ENCODE measurements around the gene MGRN1.

The MGRN1 gene

DNA sequence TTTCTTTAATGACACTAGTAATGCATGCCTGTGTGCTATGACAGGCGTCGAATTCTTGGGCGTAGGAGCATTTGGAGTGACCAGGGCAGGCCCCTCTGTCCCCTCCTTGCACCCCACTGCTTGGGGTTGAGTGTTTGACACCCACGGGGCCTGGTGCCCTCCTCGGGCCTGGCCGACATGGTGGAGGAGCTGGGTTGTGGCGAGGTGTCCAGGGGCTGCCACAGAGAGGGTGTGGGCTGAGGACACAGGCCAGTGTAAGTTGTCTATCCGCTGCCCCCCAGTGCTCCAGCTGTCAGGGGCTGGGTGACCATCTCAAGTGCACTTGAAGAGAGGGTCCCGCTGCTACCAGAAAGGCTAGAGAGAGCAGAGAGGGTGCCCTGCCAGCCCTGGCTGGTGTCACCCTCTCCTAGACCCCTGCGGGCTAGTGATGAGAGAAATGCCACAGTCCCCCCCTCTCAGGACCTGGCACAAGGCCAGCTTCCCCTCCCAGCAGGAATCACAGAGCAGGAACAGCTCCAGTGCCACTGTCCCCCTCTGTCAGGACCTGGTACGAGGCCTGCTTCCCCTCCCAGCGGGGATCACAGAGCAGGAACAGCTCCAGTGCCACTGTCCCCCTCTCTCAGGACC lies 30.5 kb downstream of the MGRN1 start:
- no peak for DNase-seq

- no peak for DNase-seq
Measured at GRCh38 chr16:4655801-4656200, 31.2 kb downstream of the MGRN1 start.

DNA sequence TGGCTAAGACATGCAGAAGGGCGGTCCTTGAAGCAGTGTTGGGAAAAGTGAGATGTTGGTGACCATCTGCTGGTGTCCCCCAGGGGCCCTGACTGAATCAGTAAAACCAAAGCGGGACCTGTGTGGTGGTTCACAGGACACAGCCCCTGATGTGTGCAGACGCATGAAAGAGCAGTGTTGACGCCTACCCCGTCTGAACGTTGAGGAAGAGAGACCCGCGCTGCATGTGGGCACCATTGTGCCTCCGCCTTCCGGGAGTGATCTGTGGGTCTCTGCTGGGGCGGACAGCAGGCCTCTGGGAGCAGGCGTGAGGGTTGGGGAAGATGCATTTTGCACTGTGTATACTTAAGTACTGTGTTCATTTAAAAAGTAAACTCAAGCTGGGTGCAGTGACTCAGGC lies 31.6 kb downstream of the MGRN1 start:
- DNase-seq: no peak

DNA sequence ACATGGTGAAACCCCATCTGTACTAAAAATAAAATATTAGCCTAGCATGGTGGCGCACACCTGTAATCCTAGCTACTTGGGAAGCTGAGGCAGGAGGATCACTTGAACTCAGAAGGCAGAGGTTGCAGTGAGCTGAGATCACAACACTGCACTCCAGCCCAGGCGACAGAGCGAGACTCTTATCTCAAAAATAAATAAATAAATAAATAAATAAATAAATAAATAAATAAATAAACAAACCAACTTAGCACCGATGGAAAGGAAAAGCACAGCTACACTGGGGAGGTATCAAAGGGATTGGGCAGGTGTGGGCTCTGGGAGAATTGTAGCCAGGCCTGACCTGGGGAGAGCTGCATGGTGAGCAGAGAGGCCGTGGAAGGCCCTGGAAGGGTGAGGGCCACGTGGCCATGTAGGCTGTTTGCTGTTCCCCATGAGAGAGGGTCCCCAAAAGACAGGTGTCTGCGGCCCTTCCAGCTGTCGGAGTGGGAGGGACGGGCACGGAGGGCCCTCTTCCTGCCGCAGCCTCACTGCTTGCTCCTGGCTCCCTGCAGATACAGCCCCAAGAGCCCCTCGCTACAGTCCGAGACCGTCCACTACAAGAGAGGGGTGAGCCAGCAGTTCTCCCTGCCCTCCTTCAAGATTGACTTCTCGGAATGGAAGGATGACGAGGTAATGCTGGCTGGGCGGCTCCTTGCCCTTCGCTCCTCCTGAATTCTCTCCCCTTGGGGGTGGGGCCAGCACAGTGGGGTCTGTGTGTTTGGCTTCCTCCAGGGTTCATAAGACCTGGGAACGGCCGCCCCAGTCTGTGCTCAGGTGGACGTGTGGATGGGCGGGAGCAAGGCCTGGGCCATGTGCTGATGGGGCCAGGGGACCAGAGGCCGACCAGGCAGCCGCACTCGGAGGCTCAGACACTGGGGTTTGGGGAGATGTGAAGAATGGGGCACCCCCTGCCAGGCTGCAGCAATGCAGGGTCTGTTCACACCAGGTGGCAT lies 32.4 kb downstream of the MGRN1 start:
- no peak for DNase-seq

DNA sequence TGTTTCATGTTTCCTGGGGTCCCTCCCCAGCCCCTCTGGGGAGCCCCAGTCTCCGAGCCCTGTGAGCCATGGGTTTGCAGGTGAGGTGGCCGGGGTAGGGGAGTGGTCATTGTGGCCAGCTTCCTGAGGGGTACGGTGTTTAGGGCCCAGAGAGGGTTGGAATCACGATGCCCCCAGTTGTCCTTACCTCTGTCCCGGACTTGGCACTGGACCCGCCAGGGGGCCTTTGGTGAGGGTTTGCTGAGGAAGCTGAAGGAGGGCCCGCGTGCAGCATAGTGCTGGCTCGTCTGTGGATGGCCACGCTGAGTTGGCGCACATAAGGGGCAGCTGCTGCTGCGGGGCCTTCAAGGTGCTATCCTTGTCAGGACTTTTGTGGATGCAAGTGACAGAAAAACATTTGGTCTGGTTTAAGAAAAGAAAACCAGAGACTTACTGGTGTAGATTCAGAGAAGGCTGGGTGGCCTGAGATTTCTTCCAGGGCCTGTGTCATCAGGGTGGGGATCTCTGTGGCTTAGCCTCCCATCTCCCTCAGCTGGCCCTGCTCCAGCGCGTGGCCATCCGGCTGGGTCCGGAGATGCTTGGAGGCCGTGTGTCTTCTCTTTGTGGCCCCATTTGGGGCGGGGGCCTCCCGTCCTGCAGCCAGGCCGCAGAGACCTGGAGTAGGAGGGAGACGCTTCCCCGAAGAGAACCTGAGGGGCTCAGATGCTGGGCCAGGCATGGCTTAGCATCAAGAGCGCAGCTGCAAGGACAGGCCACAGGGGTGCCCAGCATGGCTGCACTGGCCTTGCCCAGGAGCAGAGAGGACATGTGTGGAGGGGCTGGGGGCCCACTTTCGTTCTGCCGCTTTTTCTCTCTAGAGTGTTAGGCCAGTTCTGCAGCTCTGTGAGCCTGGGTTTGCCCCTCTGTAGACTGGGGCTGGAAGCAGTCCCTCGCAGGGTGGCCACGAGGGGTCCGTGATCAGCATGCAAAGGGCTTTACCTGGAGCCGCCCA lies 35.0 kb downstream of the MGRN1 start:
- no peak for DNase-seq

DNA sequence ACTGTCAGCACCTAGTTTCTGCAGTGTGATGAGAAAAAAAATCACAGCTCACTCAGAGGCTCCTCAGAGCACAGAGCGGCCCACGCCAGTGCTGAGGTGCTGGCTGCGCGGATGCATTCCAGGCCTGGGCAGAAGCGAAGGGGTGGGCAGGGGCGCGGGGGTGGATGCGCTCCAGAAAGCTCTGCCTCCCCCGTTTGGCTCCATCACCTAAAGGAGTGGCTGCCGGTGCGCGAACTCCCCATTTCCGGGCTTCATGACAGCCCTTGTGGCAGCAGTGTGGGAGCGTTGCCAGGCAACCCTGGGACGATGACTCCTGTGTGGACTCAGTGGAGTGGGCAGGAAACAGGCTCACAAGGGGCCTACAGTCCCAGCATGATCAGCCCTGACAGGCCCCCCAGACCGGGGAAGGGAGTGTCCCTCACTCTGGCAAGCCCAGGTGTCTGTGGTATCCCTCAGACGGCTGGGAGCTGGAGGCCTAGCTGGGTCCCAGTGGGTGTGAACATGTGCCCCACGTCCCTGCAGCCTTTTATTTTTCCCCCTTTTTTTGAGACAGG lies 35.9 kb downstream of the MGRN1 start:
- DNase-seq: no peak

DNA sequence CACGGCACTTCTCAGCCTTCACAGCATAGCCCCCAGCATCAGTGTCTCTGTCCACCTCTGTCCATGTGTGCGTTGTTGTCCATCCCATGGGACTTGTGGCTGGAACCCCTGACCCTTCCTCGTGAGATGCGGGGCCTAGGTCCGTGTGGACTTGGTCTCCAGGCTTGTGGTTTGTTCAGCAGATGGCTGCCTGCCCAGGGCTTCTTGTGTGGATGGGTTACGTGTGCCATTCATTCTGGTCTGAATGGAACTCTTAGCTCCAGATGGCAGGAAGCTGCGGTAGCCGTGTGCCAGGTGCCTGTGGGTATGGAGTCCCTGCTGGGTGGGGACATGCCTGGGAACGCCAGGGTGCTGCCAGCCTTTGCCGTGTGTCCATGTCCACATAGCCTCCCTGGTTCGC lies 37.0 kb downstream of the MGRN1 start:
- peak in 1 of 2 experiments; percentile 39 for DNase-seq

- DNase-seq: no peak
Measured at GRCh38 chr16:4663465-4663776, 38.8 kb downstream of the MGRN1 start.

DNA sequence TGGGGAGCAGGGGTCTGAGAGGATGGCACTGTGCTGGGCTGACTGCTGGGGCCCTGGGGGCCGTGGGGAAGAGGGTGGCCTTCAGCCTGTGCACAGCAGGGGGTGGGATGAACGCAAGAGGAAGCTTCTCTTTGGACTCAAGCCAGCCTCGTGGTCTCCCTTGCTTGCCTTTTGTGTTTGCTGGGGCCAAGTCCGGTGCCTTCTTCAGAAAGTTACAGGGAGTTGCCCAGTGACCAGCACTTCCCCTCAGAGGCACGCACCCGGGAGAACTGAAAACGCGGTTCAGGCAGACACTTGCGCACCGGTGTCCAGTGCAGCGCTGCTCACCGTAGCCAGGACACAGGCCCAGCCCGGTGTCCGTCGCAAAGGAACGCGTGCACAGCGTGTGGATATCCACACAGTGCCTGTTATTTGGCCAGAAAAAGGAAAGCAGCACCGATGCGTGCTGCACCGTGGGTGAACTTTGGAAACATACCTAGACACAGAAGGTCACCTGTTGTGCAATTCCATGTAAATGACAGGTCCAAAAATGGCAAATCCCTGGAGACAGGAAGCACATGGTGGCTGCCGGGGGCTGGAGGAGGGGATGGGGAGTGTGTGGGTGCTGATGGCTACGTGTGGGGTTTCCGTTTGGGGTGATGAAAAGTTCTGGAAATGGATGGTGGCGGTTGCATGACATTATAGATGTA lies 39.3 kb downstream of the MGRN1 start:
- DNase-seq: no peak

GRCh38 chr16:4664538-4665418 lies 40.2 kb downstream of the MGRN1 start:
- DNase-seq: peak; percentile 27 to 66

DNA sequence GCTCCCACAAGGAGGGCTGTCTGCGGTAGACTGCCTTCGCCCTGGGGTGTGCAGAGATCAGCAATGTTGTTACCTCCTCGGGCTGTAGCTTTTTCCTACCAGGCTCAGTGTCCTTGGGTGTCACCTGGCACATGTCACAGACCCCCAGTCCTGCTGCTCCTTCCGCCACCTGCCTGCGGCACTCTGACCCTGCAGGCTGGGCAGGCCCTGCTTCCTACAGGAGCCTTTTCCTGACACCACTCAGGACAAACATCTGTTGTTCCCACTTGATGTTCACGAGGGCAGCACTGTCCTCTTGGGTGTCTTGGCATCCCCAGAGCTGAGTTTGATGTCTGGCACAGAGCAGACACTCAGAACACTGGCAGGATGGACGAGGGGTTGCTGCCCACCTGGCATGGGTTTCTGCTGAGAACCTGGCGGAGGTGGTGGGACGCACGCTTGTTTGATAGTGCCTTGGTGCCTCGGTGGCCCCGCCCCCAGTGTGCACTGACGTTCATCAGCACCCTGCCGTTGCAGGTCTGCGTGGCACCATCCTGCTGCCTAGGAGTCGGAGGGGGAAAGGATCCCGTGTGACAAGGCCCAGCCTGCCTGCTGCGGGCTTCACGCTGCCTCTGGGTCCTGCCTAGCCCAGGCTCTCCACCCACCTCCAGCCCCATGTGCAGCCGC lies 42.0 kb downstream of the MGRN1 start:
- no peak for DNase-seq

- DNase-seq: no peak
Measured at GRCh38 chr16:4667203-4667963, 42.8 kb downstream of the MGRN1 start.

DNA sequence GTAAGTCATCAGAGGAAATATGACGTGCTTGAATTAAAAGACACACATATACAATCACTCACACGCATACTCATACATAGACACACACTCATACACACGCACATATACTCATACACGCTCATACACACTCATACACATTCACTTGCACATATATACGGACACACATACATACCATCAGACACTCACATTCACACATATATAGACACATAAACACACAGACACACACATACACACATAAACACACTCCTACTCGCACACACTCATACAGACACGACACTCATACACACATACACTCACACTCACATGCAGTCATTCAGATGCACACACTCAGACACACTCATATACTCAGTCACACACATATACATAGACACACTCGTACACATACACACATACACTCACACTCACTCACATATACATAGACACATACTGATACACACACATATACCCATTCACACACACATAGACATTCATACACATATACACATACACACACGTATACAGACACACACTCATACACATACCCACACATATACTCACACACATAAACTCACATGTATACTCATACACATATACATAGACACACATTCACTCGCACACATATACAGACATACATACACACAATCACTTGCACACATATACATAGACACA lies 43.8 kb downstream of the MGRN1 start:
- DNase-seq: no peak

GRCh38 chr16:4673387-4674046 lies 48.9 kb downstream of the MGRN1 start:
- no peak for DNase-seq

GRCh38 chr16:4674926-4675530 lies 50.4 kb downstream of the MGRN1 start:
- DNase-seq: no peak

GRCh38 chr16:4675864-4676786 lies 51.5 kb downstream of the MGRN1 start:
- DNase-seq: no peak

GRCh38 chr16:4676831-4677230 lies 52.2 kb downstream of the MGRN1 start:
- DNase-seq: no peak

All from NCI-H524 (cell line).